Liver (tissue), 9 donors: ENCODE results near the gene GNG14. TPM values are rescaled to one million over a fixed set of nuclear protein-coding genes. Genes with fewer than 3 reads are reported as not detected.
A peak's percentile ranks its signal among the peaks of the same experiment; 100 is the strongest.
"Not testable (repeated sequence)": the region's sequence is repeated elsewhere in the genome, so short reads cannot be mapped to it uniquely, and the experiment has no call there.

ENCODE experiments used
- DNase-seq: peaks from one replicate; pipeline ENCODE4 v3.0.0-alpha.2; 2017; ENCODE audit warnings: low spot score
- H3K27ac ChIP-seq, 2 donors: one replicate each; pipeline ENCODE4 v1.7.0; 2013; ENCODE audit warnings: inconsistent platforms in 2 of 2, low read length in 2 of 2, control low read depth in 1 of 2, low read depth in 1 of 2, mild to moderate bottlenecking in 1 of 2
- H3K27me3 ChIP-seq, 4 donors: one replicate each; pipeline versions ENCODE4 v1.6.1 to v1.7.0; 2013; ENCODE audit warnings: low read length in 3 of 4, inconsistent platforms in 1 of 4, mild to moderate bottlenecking in 1 of 4, moderate library complexity in 1 of 4; ENCODE audit not compliant: control insufficient read depth in 4 of 4, insufficient read depth in 4 of 4
- H3K36me3 ChIP-seq, 4 donors: one replicate each; pipeline versions ENCODE4 v1.6.1 to v1.7.0; 2013; ENCODE audit warnings: low read length in 3 of 4, mild to moderate bottlenecking in 3 of 4, low read depth in 1 of 4, moderate library complexity in 1 of 4; ENCODE audit not compliant: control insufficient read depth in 4 of 4, insufficient read depth in 3 of 4
- H3K4me1 ChIP-seq, 4 donors: one replicate each; pipeline versions ENCODE4 v1.6.1 to v1.7.0; 2013; ENCODE audit warnings: low read length in 3 of 4, mild to moderate bottlenecking in 3 of 4, moderate library complexity in 1 of 4; ENCODE audit not compliant: control insufficient read depth in 4 of 4, insufficient read depth in 4 of 4
- H3K4me3 ChIP-seq, 3 donors: one replicate each; pipeline versions ENCODE4 v1.6.1 to v1.7.0; 2013; ENCODE audit warnings: low read length in 3 of 3, control low read depth in 1 of 3, low read depth in 1 of 3, mild to moderate bottlenecking in 1 of 3
- H3K9ac ChIP-seq, 2 donors: one replicate each; pipeline ENCODE4 v1.7.0; 2013; ENCODE audit warnings: low read length in 2 of 2, mild to moderate bottlenecking in 2 of 2, moderate library complexity in 2 of 2, control low read depth in 1 of 2, low read depth in 1 of 2
- H3K9me3 ChIP-seq, 4 donors: one replicate each; pipeline versions ENCODE4 v1.6.1 to v1.7.0; 2013; ENCODE audit warnings: low read length in 3 of 4; ENCODE audit not compliant: control insufficient read depth in 4 of 4
- EGR1 ChIP-seq, 2 donors: IDR thresholded peaks; 2 replicates each; pipeline ENCODE4 v1.6.1; 2016 to 2018; ENCODE audit warnings: antibody characterized with exemption in 2 of 2, low read depth in 2 of 2
- FOXA1 ChIP-seq: IDR thresholded peaks from 2 replicates; pipeline ENCODE4 v1.6.1; 2016; ENCODE audit warnings: antibody characterized with exemption
- GABPA ChIP-seq, 2 donors: IDR thresholded peaks in 1 of 2; conservative IDR thresholded peaks in 1 of 2; 2 replicates each; pipeline ENCODE4 v1.6.1; 2016; ENCODE audit warnings: antibody characterized with exemption in 2 of 2, mild to moderate bottlenecking in 1 of 2, moderate library complexity in 1 of 2
- HNF4A ChIP-seq, 2 donors: conservative IDR thresholded peaks; 2 replicates each; pipeline ENCODE4 v1.6.1; 2016; ENCODE audit warnings: antibody characterized with exemption in 2 of 2, mild to moderate bottlenecking in 2 of 2
- HNF4G ChIP-seq: IDR thresholded peaks from 2 replicates; pipeline ENCODE4 v1.6.1; 2016; ENCODE audit warnings: antibody characterized with exemption
- JUND ChIP-seq, 2 donors: IDR thresholded peaks; 2 replicates each; pipeline ENCODE4 v1.6.1; 2016; ENCODE audit warnings: antibody characterized with exemption in 2 of 2
- NR2F2 ChIP-seq: IDR thresholded peaks from 2 replicates; pipeline ENCODE4 v1.6.1; 2016; ENCODE audit warnings: antibody characterized with exemption
- RAD21 ChIP-seq, 2 donors: IDR thresholded peaks; 2 replicates each; pipeline ENCODE4 v1.6.1; 2016; ENCODE audit warnings: antibody characterized with exemption in 2 of 2, mild to moderate bottlenecking in 2 of 2
- RXRA ChIP-seq, 2 donors: IDR thresholded peaks; 2 replicates each; pipeline ENCODE4 v1.6.1; 2017 to 2018; ENCODE audit warnings: antibody characterized with exemption in 2 of 2, mild to moderate bottlenecking in 1 of 2
- SP1 ChIP-seq: IDR thresholded peaks from 2 replicates; pipeline ENCODE4 v1.6.1; 2018; ENCODE audit warnings: antibody characterized with exemption, mild to moderate bottlenecking
- TAF1 ChIP-seq: conservative IDR thresholded peaks from 2 replicates; pipeline ENCODE4 v1.6.1; 2016; ENCODE audit warnings: antibody characterized with exemption, mild to moderate bottlenecking
- YY1 ChIP-seq: IDR thresholded peaks from 2 replicates; pipeline ENCODE4 v1.6.1; 2016; ENCODE audit warnings: antibody characterized with exemption, mild to moderate bottlenecking
- WGBS: extraction: QIAGEN DNeasy Blood & Tissue Kit; methylation state at CpG from one replicate; pipeline ENCODE4 v1.1.7; 2013; 5-methylcytosine and 5-hydroxymethylcytosine counted together
- polyA plus RNA-seq, 2 donors: library from polyadenylated mRNA; stranded (reverse) in 1 of 2; unstranded in 1 of 2; fragments of 200-250 nt in 1 of 2; fragments of >200 nt in 1 of 2; fragmentation: Nextera tagmentation in 1 of 2; extraction: Ambion mirVana in 1 of 2; gene quantifications; one replicate each; pipeline versions ENCODE4 v1.2.1 to v1.2.3, GENCODE V29; 2013 to 2015
- total RNA-seq, 2 donors: library from RNA; depleted of rRNA; stranded (reverse); fragments of >200 nt; gene quantifications; one replicate each; pipeline ENCODE4 v1.2.3, GENCODE V29; 2014
- TF ChIP-seq, protein P1 (sequence below): IDR thresholded peaks from 2 replicates; pipeline ENCODE4 v1.6.1; 2016; ENCODE audit warnings: antibody characterized with exemption
- TF ChIP-seq, protein P2 (sequence below): IDR thresholded peaks from 2 replicates; pipeline ENCODE4 v1.6.1; 2016; ENCODE audit warnings: antibody characterized with exemption
- TF ChIP-seq, protein P3 (sequence below): IDR thresholded peaks from 2 replicates; pipeline ENCODE4 v1.6.1; 2016; ENCODE audit warnings: antibody characterized with exemption, mild to moderate bottlenecking
- TF ChIP-seq, protein P4 (sequence below): IDR thresholded peaks from 2 replicates; pipeline ENCODE4 v1.6.1; 2016; ENCODE audit warnings: antibody characterized with exemption
- TF ChIP-seq, protein P5 (sequence below): fragments of 150-350 bp; IDR thresholded peaks from 2 replicates; pipeline ENCODE4 v1.5.1; 2017; ENCODE audit warnings: improper control_type of control experiment, low read depth, low read length; ENCODE audit not compliant: missing input control
- donor health status: healthy.
- donor health status: healthy.
- donor health status: healthy.
- donor health status: healthy.
- donor health status: healthy.

GNG14 gene
- total and polyA plus RNA-seq, 4 donors, result not detected

DNA sequence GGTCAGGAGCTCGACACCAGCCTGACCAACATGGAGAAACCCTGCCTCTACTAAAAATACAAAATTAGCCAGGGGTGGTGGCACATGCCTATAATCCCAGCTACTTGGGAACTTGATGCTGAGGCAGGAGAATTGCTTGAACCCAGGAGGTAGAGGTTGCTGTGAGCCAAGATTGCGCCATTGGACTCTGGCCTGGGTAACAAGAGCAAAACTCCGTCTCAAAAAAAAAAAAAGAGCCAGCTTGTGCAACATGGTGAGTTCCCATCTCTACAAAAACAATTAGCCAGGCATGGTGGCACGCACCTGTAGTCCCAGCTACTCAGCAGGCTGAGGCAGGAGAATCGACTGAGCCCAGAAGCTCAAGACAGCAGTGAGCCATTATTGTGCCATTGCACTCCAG lies 9.8 kb upstream of the GNG14 start:
- Histone ChIP-seq H3K4me1 (peaks cover 4 to 27% (median 21%) of the 10 kb centered on the region in 4 donors), H3K27ac (peak overlapping the region; percentile 17 to 50), H3K36me3 (peaks cover 16 to 40% (median 28%) of the 10 kb centered on the region in 4 donors)
- DNase-seq, H3K27me3 ChIP-seq, H3K9ac ChIP-seq, H3K9me3 ChIP-seq, H3K4me3 ChIP-seq: not testable (repeated sequence)
- peak in 1 of 2 donors; percentile 74 for TF ChIP-seq GABPA (IDR thresholded peaks at IDR 0.05 in 1 of 2, conservative IDR thresholded peaks at IDR 0.05 in 1 of 2)
- TF ChIP-seq SP1, result peak; percentile 73
- TF ChIP-seq YY1, result peak; percentile 46
- TF ChIP-seq HNF4G, result peak; percentile 82
- TF ChIP-seq HNF4A (conservative IDR thresholded peaks at IDR 0.05), result peak; percentile 95 to 96
- peak; percentile 62 to 65 for TF ChIP-seq RXRA (IDR thresholded peaks at IDR 0.05)
- WGBS, result 53% methylated on average over 5 of the region's 5 CpGs

DNA sequence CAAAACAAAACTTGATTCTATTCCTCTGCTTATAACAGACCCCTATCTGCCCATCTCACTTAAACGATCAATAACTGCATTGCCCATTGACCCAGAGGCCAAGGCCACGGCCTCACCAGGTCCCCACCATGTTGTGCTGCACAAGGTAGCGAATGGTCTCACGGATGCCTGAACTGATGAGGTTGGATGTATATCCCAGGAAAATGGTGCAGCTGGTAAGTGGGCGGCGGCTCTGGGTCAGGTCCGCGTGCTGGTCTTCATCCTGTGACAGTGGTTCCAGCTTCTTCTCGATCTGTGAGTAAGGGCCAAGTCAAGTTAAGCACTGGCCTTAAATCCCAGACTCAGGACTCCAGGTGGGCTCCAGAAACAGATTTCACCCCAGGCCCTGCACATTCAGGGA lies 7.8 kb upstream of the GNG14 start:
- Histone ChIP-seq H3K4me3 (no peak overlapping the region), H3K9ac (no peak overlapping the region), H3K4me1 (peaks cover 4 to 27% (median 21%) of the 10 kb centered on the region in 4 donors), H3K27ac (no peak overlapping the region), H3K9me3 (no peaks in the 10 kb centered on the region), H3K27me3 (no peaks in the 10 kb centered on the region), H3K36me3 (peaks cover 14 to 31% (median 22%) of the 10 kb centered on the region in 4 donors)
- WGBS, result 91% methylated on average over 9 of the region's 9 CpGs
- no peak for TF ChIP-seq EGR1 (IDR thresholded peaks at IDR 0.05; ENCODE audit: low read depth in 2 of 2)
- peak in 1 of 2 donors; percentile 21 for TF ChIP-seq HNF4A (conservative IDR thresholded peaks at IDR 0.05)
- TF ChIP-seq, protein P1, sequence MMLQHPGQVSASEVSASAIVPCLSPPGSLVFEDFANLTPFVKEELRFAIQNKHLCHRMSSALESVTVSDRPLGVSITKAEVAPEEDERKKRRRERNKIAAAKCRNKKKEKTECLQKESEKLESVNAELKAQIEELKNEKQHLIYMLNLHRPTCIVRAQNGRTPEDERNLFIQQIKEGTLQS, result no peak
- no peak for DNase-seq

DNA sequence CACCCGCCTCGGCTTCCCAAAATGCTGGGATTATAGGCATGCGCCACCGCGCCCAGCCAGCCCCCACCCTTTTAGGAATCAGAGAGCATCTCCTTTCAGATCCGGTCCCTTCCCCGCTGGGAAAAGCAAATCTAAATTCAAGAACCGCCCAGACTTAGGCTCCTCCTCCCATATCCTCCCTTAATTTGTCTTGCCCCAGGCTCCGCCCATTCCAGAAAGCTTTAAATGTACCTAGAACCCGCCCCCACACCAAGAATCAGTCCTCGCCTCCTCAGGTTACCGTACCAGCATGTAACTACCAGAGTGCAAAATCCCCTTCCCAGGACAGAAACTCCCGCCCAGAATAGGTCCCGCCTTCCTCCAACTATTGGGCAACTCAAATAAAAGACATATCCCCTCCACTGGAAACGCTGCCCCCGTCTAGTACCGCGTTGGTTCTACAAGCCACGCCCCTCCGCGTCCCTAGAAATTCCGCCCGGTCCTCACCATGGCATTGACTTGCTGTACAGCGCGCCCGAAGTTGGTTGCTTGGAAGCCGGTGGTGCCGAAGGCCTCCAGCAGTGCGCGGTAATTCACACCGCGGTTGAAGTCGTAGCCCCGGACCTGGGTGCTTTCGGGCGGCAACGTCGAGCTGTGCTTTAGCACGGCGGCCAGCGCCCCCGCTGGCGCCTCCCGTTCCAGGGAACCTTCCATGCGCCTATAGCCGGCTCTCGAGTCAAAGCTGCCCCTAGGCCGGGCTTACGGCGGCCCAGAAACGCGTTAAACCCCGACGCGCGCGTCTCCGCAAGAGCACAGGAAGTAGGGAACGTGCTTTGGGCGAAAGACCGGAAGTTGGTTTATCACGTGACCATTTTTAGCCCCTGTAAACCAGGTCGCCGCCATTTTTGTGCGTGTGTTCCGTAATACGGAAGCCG lies 6.5 kb upstream of the GNG14 start, which contains the start of gene DHPS:
Gene DHPS, minus strand, starts transcription at position 807 of the 914 bp plus-strand sequence. Its CDS starts 114 bp downstream, at position 693.
- WGBS, result under 1% methylated on average over 68 of the region's 68 CpGs
- DNase-seq, result peak; percentile 85
- Histone ChIP-seq H3K4me3 (peak within 1 kb of the TSS; percentile 92 to 100 (median 99)), H3K9me3 (no peaks in the 10 kb centered on the region), H3K27me3 (no peaks in the 10 kb centered on the region), H3K27ac (peak within 1 kb of the TSS; percentile 97 to 100), H3K36me3 (peaks cover 9 to 20% (median 14%) of the 10 kb centered on the region in 4 donors), H3K9ac (peak within 1 kb of the TSS; percentile 83 to 85), H3K4me1 (peaks cover 4 to 27% (median 21%) of the 10 kb centered on the region in 4 donors)
- TF ChIP-seq, protein P2, sequence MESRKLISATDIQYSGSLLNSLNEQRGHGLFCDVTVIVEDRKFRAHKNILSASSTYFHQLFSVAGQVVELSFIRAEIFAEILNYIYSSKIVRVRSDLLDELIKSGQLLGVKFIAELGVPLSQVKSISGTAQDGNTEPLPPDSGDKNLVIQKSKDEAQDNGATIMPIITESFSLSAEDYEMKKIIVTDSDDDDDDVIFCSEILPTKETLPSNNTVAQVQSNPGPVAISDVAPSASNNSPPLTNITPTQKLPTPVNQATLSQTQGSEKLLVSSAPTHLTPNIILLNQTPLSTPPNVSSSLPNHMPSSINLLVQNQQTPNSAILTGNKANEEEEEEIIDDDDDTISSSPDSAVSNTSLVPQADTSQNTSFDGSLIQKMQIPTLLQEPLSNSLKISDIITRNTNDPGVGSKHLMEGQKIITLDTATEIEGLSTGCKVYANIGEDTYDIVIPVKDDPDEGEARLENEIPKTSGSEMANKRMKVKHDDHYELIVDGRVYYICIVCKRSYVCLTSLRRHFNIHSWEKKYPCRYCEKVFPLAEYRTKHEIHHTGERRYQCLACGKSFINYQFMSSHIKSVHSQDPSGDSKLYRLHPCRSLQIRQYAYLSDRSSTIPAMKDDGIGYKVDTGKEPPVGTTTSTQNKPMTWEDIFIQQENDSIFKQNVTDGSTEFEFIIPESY, result peak; percentile 86
- peak; percentile 19 to 47 for TF ChIP-seq EGR1 (IDR thresholded peaks at IDR 0.05; ENCODE audit: low read depth in 2 of 2)
- TF ChIP-seq, protein P3, sequence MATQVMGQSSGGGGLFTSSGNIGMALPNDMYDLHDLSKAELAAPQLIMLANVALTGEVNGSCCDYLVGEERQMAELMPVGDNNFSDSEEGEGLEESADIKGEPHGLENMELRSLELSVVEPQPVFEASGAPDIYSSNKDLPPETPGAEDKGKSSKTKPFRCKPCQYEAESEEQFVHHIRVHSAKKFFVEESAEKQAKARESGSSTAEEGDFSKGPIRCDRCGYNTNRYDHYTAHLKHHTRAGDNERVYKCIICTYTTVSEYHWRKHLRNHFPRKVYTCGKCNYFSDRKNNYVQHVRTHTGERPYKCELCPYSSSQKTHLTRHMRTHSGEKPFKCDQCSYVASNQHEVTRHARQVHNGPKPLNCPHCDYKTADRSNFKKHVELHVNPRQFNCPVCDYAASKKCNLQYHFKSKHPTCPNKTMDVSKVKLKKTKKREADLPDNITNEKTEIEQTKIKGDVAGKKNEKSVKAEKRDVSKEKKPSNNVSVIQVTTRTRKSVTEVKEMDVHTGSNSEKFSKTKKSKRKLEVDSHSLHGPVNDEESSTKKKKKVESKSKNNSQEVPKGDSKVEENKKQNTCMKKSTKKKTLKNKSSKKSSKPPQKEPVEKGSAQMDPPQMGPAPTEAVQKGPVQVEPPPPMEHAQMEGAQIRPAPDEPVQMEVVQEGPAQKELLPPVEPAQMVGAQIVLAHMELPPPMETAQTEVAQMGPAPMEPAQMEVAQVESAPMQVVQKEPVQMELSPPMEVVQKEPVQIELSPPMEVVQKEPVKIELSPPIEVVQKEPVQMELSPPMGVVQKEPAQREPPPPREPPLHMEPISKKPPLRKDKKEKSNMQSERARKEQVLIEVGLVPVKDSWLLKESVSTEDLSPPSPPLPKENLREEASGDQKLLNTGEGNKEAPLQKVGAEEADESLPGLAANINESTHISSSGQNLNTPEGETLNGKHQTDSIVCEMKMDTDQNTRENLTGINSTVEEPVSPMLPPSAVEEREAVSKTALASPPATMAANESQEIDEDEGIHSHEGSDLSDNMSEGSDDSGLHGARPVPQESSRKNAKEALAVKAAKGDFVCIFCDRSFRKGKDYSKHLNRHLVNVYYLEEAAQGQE, result no peak
- peak; percentile 53 for TF ChIP-seq NR2F2
- TF ChIP-seq, protein P4, sequence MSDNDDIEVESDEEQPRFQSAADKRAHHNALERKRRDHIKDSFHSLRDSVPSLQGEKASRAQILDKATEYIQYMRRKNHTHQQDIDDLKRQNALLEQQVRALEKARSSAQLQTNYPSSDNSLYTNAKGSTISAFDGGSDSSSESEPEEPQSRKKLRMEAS, result peak; percentile 73
- no peak for TF ChIP-seq FOXA1
- TF ChIP-seq, protein P5, sequence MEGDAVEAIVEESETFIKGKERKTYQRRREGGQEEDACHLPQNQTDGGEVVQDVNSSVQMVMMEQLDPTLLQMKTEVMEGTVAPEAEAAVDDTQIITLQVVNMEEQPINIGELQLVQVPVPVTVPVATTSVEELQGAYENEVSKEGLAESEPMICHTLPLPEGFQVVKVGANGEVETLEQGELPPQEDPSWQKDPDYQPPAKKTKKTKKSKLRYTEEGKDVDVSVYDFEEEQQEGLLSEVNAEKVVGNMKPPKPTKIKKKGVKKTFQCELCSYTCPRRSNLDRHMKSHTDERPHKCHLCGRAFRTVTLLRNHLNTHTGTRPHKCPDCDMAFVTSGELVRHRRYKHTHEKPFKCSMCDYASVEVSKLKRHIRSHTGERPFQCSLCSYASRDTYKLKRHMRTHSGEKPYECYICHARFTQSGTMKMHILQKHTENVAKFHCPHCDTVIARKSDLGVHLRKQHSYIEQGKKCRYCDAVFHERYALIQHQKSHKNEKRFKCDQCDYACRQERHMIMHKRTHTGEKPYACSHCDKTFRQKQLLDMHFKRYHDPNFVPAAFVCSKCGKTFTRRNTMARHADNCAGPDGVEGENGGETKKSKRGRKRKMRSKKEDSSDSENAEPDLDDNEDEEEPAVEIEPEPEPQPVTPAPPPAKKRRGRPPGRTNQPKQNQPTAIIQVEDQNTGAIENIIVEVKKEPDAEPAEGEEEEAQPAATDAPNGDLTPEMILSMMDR, result no peak
- peak; percentile 27 for TF ChIP-seq SP1
- peak; percentile 12 to 29 for TF ChIP-seq HNF4A (conservative IDR thresholded peaks at IDR 0.05)
- TF ChIP-seq GABPA (IDR thresholded peaks at IDR 0.05 in 1 of 2, conservative IDR thresholded peaks at IDR 0.05 in 1 of 2), result peak; percentile 90 to 95
- peak; percentile 58 for TF ChIP-seq TAF1
- peak in 1 of 2 donors; percentile 17 for TF ChIP-seq RAD21 (IDR thresholded peaks at IDR 0.05)
- peak; percentile 99 for TF ChIP-seq YY1
- TF ChIP-seq JUND (IDR thresholded peaks at IDR 0.05), result no peak
- TF ChIP-seq HNF4G, result no peak
- peak; percentile 27 to 48 for TF ChIP-seq RXRA (IDR thresholded peaks at IDR 0.05)
- TF ChIP-seq, protein P1, result no peak
